Ishikawa (cell line): Measurements from ENCODE around the gene EPHA2.
A peak's percentile ranks its signal among the peaks of the same experiment; 100 is the strongest.

Source experiments
- CEBPB ChIP-seq: IDR thresholded peaks from 2 replicates; pipeline ENCODE4 v1.6.1; 2012
- CREB1 ChIP-seq: IDR thresholded peaks from 2 replicates; pipeline ENCODE4 v1.6.1; 2012; ENCODE audit warnings: low read depth
- EGR1 ChIP-seq: IDR thresholded peaks from 2 replicates; pipeline ENCODE4 v1.6.1; 2012
- EP300 ChIP-seq: IDR thresholded peaks from 2 replicates; pipeline ENCODE4 v1.6.1; 2012; ENCODE audit warnings: borderline replicate concordance
- FOXM1 ChIP-seq: IDR thresholded peaks from 2 replicates; pipeline ENCODE4 v1.6.1; 2012; ENCODE audit warnings: low read depth, borderline replicate concordance
- NFIC ChIP-seq: IDR thresholded peaks from 2 replicates; pipeline ENCODE4 v1.6.1; 2012
- RAD21 ChIP-seq: IDR thresholded peaks from 2 replicates; pipeline ENCODE4 v1.6.1; 2012; ENCODE audit warnings: low read depth
- TAF1 ChIP-seq: IDR thresholded peaks from 2 replicates; pipeline ENCODE4 v1.6.1; 2012; ENCODE audit warnings: low read depth, mild to moderate bottlenecking
- TCF12 ChIP-seq: IDR thresholded peaks from 2 replicates; pipeline ENCODE4 v1.6.1; 2012; ENCODE audit warnings: low read depth
- TEAD4 ChIP-seq: IDR thresholded peaks from 2 replicates; pipeline ENCODE4 v1.6.1; 2012
- USF1 ChIP-seq: IDR thresholded peaks from 2 replicates; pipeline ENCODE4 v1.6.1; 2012
- YY1 ChIP-seq: IDR thresholded peaks from 2 replicates; pipeline ENCODE4 v1.6.1; 2012; ENCODE audit warnings: low read depth
- ZBTB7A ChIP-seq: IDR thresholded peaks from 2 replicates; pipeline ENCODE4 v1.6.1; 2012; ENCODE audit warnings: low read depth
- TF ChIP-seq, protein P1 (sequence below): IDR thresholded peaks from 2 replicates; pipeline ENCODE4 v1.6.1; 2012; ENCODE audit warnings: low read depth, mild to moderate bottlenecking
- TF ChIP-seq, protein P2 (sequence below): IDR thresholded peaks from 2 replicates; pipeline ENCODE4 v1.6.1; 2012

The EPHA2 gene

DNA sequence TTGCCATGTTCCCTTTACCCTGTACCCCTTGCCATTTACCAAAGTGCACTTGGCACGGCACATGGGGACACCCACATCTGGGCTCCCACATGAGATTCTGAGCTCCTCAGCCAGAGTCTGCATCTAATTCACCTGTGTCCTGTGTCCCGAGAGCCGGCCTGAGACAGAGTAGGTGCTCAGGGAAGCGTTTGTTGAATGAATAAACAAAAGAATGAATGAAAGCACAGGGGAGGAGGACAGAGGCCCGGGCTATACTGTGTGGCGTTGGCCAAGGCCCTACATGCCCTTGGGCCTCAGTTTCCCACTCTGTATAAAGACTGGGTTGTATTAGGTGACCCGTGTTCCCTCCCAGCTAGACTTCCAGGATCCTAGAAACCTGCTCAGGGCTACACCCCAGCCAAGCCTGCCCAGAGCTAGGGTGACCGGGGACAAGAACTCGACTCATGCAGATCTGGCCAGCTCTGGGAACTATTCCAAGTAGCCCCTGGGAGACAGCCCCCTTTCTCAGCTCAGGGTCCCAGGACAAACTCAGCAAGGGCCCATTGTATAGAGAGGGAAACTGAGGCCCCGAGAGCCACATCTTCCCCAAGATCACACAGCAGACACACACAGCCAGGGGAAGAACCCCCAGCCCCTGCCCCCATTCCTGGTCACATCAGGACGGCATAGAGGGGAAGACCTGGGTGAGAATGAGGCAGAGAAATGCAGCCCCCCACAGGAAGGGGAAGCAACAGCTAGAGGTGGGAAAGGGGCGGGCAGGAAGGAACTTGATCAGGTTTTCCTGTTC lies 6.0 kb downstream of the EPHA2 start:
- TF ChIP-seq CREB1 (no peak), FOXM1 (no peak), RAD21 (no peak)
- TF ChIP-seq, protein P1, sequence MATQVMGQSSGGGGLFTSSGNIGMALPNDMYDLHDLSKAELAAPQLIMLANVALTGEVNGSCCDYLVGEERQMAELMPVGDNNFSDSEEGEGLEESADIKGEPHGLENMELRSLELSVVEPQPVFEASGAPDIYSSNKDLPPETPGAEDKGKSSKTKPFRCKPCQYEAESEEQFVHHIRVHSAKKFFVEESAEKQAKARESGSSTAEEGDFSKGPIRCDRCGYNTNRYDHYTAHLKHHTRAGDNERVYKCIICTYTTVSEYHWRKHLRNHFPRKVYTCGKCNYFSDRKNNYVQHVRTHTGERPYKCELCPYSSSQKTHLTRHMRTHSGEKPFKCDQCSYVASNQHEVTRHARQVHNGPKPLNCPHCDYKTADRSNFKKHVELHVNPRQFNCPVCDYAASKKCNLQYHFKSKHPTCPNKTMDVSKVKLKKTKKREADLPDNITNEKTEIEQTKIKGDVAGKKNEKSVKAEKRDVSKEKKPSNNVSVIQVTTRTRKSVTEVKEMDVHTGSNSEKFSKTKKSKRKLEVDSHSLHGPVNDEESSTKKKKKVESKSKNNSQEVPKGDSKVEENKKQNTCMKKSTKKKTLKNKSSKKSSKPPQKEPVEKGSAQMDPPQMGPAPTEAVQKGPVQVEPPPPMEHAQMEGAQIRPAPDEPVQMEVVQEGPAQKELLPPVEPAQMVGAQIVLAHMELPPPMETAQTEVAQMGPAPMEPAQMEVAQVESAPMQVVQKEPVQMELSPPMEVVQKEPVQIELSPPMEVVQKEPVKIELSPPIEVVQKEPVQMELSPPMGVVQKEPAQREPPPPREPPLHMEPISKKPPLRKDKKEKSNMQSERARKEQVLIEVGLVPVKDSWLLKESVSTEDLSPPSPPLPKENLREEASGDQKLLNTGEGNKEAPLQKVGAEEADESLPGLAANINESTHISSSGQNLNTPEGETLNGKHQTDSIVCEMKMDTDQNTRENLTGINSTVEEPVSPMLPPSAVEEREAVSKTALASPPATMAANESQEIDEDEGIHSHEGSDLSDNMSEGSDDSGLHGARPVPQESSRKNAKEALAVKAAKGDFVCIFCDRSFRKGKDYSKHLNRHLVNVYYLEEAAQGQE, result no peak

DNA sequence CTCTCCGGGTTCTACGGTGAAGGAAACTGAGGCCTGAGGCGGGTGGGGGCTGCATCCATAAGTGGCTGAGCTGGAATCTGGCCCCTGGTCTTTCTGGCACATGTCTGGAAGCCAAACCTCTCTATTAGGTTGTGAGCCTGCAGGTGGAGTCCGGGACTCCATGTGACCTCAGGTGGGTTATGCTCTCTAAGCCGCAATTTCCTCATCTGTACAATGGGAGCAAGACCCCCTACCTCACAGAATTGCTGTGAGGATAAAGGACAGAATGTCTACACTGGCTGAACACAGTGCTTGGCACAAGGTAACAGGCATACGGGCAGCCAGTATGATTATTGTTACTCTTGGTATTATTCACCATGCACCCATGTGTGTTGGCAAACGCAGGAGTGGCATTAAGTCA lies 6.7 kb downstream of the EPHA2 start:
- TF ChIP-seq FOXM1 (no peak), USF1 (no peak), CEBPB (no peak), ZBTB7A (no peak), RAD21 (no peak)

DNA sequence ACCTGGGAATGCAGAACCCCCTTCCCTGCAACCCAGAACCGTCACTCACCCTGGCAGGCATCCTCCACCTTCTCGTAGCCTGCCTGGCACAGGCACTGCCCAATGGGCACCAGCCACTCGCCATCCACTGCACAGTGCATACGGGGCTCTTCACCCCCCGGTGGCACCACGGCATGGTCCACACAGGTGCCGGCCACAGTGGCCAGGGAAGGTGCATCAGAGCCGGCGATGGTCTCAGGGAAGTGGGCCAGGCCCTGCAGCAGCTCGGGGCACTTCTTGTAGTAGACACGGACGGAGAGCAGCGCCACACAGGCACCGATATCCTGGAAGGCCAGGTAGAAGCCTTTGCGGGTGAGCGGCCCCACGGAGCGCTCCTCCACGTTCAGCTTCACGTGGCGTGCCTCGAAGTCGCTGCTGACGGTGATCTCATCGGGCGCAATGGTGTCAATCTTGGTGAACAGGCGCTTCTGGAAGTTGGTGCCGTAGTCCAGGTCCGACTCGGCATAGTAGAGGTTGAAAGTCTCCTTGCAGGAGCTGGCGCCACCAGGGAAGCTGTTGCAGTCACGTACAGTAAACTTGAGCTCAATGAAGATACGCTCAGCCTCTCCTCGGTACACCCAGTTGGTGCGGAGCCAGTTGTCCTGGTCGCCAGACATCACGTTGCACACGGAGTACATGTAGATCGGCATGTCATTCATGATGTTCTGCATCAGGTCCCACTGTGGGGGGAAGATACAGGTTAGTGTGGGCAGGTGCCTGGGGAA lies 7.4 kb downstream of the EPHA2 start:
- TF ChIP-seq EP300 (no peak), TEAD4 (no peak), CREB1 (no peak), EGR1 (no peak), TCF12 (no peak), ZBTB7A (no peak), USF1 (no peak), TAF1 (no peak), NFIC (no peak), FOXM1 (no peak), CEBPB (no peak), RAD21 (no peak), YY1 (no peak)
- TF ChIP-seq, protein P1, result no peak
- TF ChIP-seq, protein P2, sequence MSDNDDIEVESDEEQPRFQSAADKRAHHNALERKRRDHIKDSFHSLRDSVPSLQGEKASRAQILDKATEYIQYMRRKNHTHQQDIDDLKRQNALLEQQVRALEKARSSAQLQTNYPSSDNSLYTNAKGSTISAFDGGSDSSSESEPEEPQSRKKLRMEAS, result no peak

- no peak for TF ChIP-seq EP300
- TF ChIP-seq NFIC, result 0 out of 2 replicates have a peak, but pooled peaks have one; percentile 25
Measured at GRCh38 chr1:16147156-16147926, 8.5 kb downstream of the EPHA2 start.

GRCh38 chr1:16146279-16147155 lies 9.4 kb downstream of the EPHA2 start:
- peak; percentile 28; the same call in 1 of the 2 replicates for TF ChIP-seq USF1
- TF ChIP-seq, protein P1, result no peak
- TF ChIP-seq, protein P2, result peak; percentile 38; the same call in 1 of the 2 replicates
- peak; percentile 97 for TF ChIP-seq EP300
- TF ChIP-seq YY1, result 0 out of 2 replicates have a peak, but pooled peaks have one; percentile 11
- peak; percentile 96 for TF ChIP-seq EGR1
- TF ChIP-seq CEBPB, result peak; percentile 27; the same call in 1 of the 2 replicates
- peak; percentile 37; the same call in 1 of the 2 replicates for TF ChIP-seq CREB1
- TF ChIP-seq TAF1, result peak; percentile 15; the same call in 1 of the 2 replicates
- peak; percentile 98 for TF ChIP-seq TEAD4
- peak; percentile 1; the same call in 1 of the 2 replicates for TF ChIP-seq RAD21
- TF ChIP-seq TCF12, result peak; percentile 96
- peak; percentile 77; the same call in 1 of the 2 replicates for TF ChIP-seq NFIC
- TF ChIP-seq ZBTB7A, result peak; percentile 94
- TF ChIP-seq FOXM1, result peak; percentile 90
